Measurements from ENCODE around the gene CALML4.

- TF ChIP-seq CTCF (IDR thresholded peaks at IDR 0.05; ENCODE audit: low read length), result no peak
- no peak for TF ChIP-seq EZH2 (IDR thresholded peaks at IDR 0.05; ENCODE audit: borderline replicate concordance, low read length)
These were observed 21.4 kb downstream of the CALML4 start for GRCh38 chr15:68183616-68184315.

Measured in OCI-LY1 (cell line).